ENCODE results near the gene UMODL1.

DNA sequence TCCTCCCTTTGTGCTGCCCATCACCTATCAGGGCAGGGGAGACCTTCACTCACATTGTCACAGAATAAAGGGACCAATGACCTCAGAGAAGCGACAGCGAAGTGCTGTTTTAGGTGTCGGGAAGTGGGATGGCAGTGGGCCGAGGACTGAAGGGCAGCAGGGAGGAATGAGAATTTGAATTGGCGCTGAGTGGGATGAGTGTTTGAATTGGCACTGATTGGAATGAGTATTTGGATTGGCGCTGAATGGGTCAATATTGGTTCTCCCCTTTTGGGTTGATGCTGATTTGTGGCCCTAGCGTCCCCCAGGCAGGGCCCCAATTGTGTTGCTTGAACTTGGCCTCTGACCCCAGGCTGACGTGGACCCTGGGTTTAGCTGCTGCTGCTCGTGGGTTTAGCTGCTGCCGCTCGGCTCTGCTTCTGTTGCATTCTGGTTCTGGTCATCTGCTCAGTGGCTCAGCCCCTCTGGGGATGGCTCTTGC, 12.4 kb upstream of the UMODL1 start:
- no peak for TF ChIP-seq EZH2phosphoT487 (IDR thresholded peaks at IDR 0.05; ENCODE audit: borderline replicate concordance, low read depth, low read length)
- TF ChIP-seq, protein P1, sequence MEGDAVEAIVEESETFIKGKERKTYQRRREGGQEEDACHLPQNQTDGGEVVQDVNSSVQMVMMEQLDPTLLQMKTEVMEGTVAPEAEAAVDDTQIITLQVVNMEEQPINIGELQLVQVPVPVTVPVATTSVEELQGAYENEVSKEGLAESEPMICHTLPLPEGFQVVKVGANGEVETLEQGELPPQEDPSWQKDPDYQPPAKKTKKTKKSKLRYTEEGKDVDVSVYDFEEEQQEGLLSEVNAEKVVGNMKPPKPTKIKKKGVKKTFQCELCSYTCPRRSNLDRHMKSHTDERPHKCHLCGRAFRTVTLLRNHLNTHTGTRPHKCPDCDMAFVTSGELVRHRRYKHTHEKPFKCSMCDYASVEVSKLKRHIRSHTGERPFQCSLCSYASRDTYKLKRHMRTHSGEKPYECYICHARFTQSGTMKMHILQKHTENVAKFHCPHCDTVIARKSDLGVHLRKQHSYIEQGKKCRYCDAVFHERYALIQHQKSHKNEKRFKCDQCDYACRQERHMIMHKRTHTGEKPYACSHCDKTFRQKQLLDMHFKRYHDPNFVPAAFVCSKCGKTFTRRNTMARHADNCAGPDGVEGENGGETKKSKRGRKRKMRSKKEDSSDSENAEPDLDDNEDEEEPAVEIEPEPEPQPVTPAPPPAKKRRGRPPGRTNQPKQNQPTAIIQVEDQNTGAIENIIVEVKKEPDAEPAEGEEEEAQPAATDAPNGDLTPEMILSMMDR (conservative IDR thresholded peaks at IDR 0.05; ENCODE audit: low read length) = no peak

Measured in OCI-LY7 (cell line).